CD14-positive monocyte (primary cell): ENCODE measurements around the gene ARL15. TPM values are rescaled to one million over a fixed set of nuclear protein-coding genes. Genes with fewer than 3 reads are reported as not detected.
A peak's percentile ranks its signal among the peaks of the same experiment; 100 is the strongest.

Source experiments
- DNase-seq, 3 donors: peaks; one replicate each; pipeline ENCODE4 v3.0.0-alpha.2; 2011 to 2022
- H2AFZ ChIP-seq: 2 replicates; pipeline ENCODE4 v1.6.0; 2012; ENCODE audit warnings: mild to moderate bottlenecking, low read depth, low read length, inconsistent platforms; ENCODE audit not compliant: insufficient read depth, poor library complexity, severe bottlenecking
- H3K27ac ChIP-seq, 2 donors: 1 replicate in 1 of 2; 2 replicates in 1 of 2; pipeline ENCODE4 v1.5.1; 2012 to 2013; ENCODE audit warnings: low read length in 2 of 2, control low read depth in 1 of 2, inconsistent platforms in 1 of 2, low read depth in 1 of 2, mild to moderate bottlenecking in 1 of 2
- H3K27me3 ChIP-seq, 2 donors: one replicate each; pipeline versions ENCODE4 v1.6.0 to v1.6.1; 2011 to 2013; ENCODE audit warnings: low read length in 2 of 2; ENCODE audit not compliant: control insufficient read depth in 2 of 2, insufficient read depth in 2 of 2
- H3K36me3 ChIP-seq, 2 donors: replicated peaks in 1 of 2; 1 replicate in 1 of 2; 2 replicates in 1 of 2; pipeline versions ENCODE4 v1.5.1 to v1.6.1; 2012 to 2013; ENCODE audit warnings: low read length in 2 of 2, control low read depth in 1 of 2, inconsistent platforms in 1 of 2, mild to moderate bottlenecking in 1 of 2; ENCODE audit not compliant: insufficient read depth in 2 of 2, control insufficient read depth in 1 of 2
- H3K4me1 ChIP-seq, 2 donors: 1 replicate in 1 of 2; 2 replicates in 1 of 2; pipeline versions ENCODE4 v1.5.1 to v1.6.1; 2012 to 2013; ENCODE audit warnings: low read length in 2 of 2, control low read depth in 1 of 2, inconsistent platforms in 1 of 2, mild to moderate bottlenecking in 1 of 2, moderate library complexity in 1 of 2; ENCODE audit not compliant: insufficient read depth in 2 of 2, control insufficient read depth in 1 of 2
- H3K4me2 ChIP-seq: replicated peaks from 2 replicates; pipeline ENCODE3; 2012; ENCODE audit warnings: low read length, moderate library complexity, mild to moderate bottlenecking; ENCODE audit not compliant: poor library complexity, severe bottlenecking; ENCODE audit errors: extremely low read depth
- H3K4me3 ChIP-seq, 3 experiments: fragments of 200-600 bp in 1 of 3; sonication (generic) in 1 of 3; replicated peaks in 1 of 3; 1 replicate in 2 of 3; 2 replicates in 1 of 3; pipeline ENCODE4 v1.5.1; 2011 to 2013; ENCODE audit warnings: low read length in 3 of 3, mild to moderate bottlenecking in 3 of 3, control low read depth in 2 of 3, low read depth in 2 of 3, inconsistent platforms in 1 of 3, moderate library complexity in 1 of 3
- H3K79me2 ChIP-seq: 2 replicates; pipeline ENCODE4 v1.6.0; 2012; ENCODE audit warnings: mild to moderate bottlenecking, control low read depth, inconsistent platforms, low read length, moderate library complexity; ENCODE audit not compliant: insufficient read depth
- H3K9ac ChIP-seq: 2 replicates; pipeline ENCODE4 v1.6.0; 2017; ENCODE audit warnings: low read length, mild to moderate bottlenecking; ENCODE audit not compliant: insufficient read depth, poor library complexity, severe bottlenecking
- H3K9me3 ChIP-seq, 2 donors: replicated peaks in 1 of 2; 1 replicate in 1 of 2; 2 replicates in 1 of 2; pipeline versions ENCODE4 v1.5.1 to v1.6.1; 2012 to 2013; ENCODE audit warnings: low read length in 2 of 2, control low read depth in 1 of 2; ENCODE audit not compliant: control insufficient read depth in 1 of 2, insufficient read depth in 1 of 2
- H4K20me1 ChIP-seq: 2 replicates; pipeline ENCODE4 v1.6.0; 2012; ENCODE audit warnings: mild to moderate bottlenecking, low read length, control low read depth, moderate library complexity; ENCODE audit not compliant: insufficient read depth
- H3K27ac Mint-ChIP-seq, 7 donors: one replicate each; pipeline ENCODE4 v1.8.0; 2020; ENCODE audit warnings: mild to moderate bottlenecking in 7 of 7, mixed read lengths in 7 of 7, moderate library complexity in 6 of 7, inconsistent platforms in 2 of 7
- H3K27me3 Mint-ChIP-seq, 3 donors: one replicate each; pipeline ENCODE4 v1.8.0; 2021 to 2022; ENCODE audit warnings: low read depth in 3 of 3, mild to moderate bottlenecking in 3 of 3, mixed read lengths in 3 of 3, moderate library complexity in 3 of 3, inconsistent platforms in 1 of 3
- H3K36me3 Mint-ChIP-seq, 2 donors: one replicate each; pipeline ENCODE4 v1.8.0; 2020; ENCODE audit warnings: mixed read lengths in 2 of 2, inconsistent platforms in 1 of 2, mild to moderate bottlenecking in 1 of 2
- H3K4me1 Mint-ChIP-seq: one replicate; pipeline ENCODE4 v1.8.0; 2020; ENCODE audit warnings: mild to moderate bottlenecking, mixed read lengths
- H3K4me3 Mint-ChIP-seq, 2 donors: one replicate each; pipeline ENCODE4 v1.8.0; 2020; ENCODE audit warnings: mild to moderate bottlenecking in 2 of 2, mixed read lengths in 2 of 2, moderate library complexity in 1 of 2
- H3K9me3 Mint-ChIP-seq, 7 donors: one replicate each; pipeline ENCODE4 v1.8.0; 2020 to 2022; ENCODE audit warnings: mixed read lengths in 7 of 7, mild to moderate bottlenecking in 6 of 7, moderate library complexity in 6 of 7, inconsistent platforms in 2 of 7
- CTCF ChIP-seq: fragments of 200-600 bp; IDR thresholded peaks from one replicate; pipeline ENCODE4 v1.8.0; 2022; ENCODE audit warnings: antibody characterized with exemption, mild to moderate bottlenecking
- WGBS: methylation state at CpG from one replicate; pipeline ENCODE4 v1.1.5; 2013; ENCODE audit warnings: missing lambda C conversion rate; ENCODE audit not compliant: insufficient coverage; 5-methylcytosine and 5-hydroxymethylcytosine counted together
- intact Hi-C, 2 donors: fragments of 100-400 bp; cut with micrococcal nuclease; formaldehyde crosslinking; loops; one replicate each; pipeline versions ENCODE4 v1.15.0 to v1.15.1; 2023
- polyA minus RNA-seq: library from RNA; depleted of rRNA, polyadenylated mRNA; stranded (reverse); fragments of >200 nt; gene quantifications from 2 replicates; pipeline ENCODE4 v1.2.3, GENCODE V29; 2012
- polyA plus RNA-seq, 3 donors: library from polyadenylated mRNA; depleted of rRNA in 1 of 3; unstranded in 2 of 3; stranded (reverse) in 1 of 3; fragments of 300-500 nt in 2 of 3; fragments of >200 nt in 1 of 3; fragmentation: Illumina TruSeq in 2 of 3; gene quantifications; 1 replicate in 2 of 3; 2 replicates in 1 of 3; pipeline ENCODE4 v1.2.3, GENCODE V29; 2012 to 2021
- total RNA-seq, 12 experiments: library from RNA in 1 of 12; stranded (reverse) in 1 of 12; fragments of 120-200 nt in 1 of 12; gene quantifications; one replicate each; pipeline ENCODE4 v1.2.4 and lab custom pipeline; 2013 to 2026; ENCODE audit warnings: mixed read lengths in 6 of 12, inconsistent platforms in 1 of 12

Gene ARL15
- 37.3 TPM for total RNA-seq (2013)
- polyA plus RNA-seq (10 to 100 TPM; 10.5 to 27.6 (median 18.0) TPM), polyA minus RNA-seq (35.0 and 38.2 TPM in 2 replicates), total RNA-seq (lab: John Stamatoyannopoulos, UW) (4.0 to 17.5 (median 12.5) reads per million in 11 experiments)

DNA sequence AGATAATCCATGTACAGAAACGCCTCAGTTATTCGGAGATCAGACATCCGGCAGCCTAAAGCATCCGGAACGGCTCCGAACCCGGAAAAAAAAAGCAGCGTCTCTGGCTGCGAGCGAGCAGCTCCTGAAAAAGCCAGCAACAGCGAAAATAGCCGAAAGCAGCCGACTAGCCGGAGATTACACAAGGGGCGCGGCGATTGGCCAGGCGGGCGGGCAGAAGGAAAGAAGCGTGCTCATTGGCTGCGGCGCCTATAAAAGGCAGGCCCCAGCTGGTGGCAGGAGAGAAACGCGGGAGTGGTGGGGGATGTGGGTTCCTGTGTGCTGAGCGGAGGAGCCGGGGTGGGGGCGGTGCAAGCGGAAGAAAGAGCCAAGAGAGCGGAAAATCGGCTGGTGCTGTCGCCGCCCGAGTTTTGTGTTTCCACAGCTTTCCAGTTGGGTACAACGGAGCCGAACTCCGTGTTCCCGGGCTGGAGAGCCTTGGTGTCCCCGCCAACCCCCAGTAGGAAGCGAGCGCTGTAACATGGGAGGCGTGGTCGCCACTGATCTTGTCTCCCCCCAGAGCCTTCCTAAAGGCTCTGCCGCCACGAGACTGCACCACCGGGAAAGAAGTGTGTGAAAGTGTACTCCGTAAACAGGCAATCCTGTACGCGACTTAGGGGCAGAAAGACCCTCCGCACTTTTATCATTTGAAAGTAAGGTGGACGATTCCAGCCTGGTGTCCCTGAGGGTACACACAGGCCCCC is at the start of gene ARL15:
TSS of gene ARL15 (minus strand) at position 141 of the 743 bp plus-strand sequence.
- Mint-ChIP-seq H3K27ac (peak within 1 kb of the TSS; percentile 92 to 96 (median 95)), H3K4me1 (peaks cover 43% of the 10 kb centered on the region), H3K4me3 (peak within 1 kb of the TSS; percentile 97 to 98), H3K27me3 (peaks cover 2 to 8% (median 8%) of the 10 kb centered on the region in 3 donors), H3K36me3 (peaks cover 0 to 10% of the 10 kb centered on the region in 2 donors), H3K9me3 (peaks cover 0 to 4% (median 0%) of the 10 kb centered on the region in 7 donors)
- no peaks in the 10 kb centered on the region for H3K36me3 ChIP-seq
- H3K27me3 ChIP-seq, result no peaks in the 10 kb centered on the region
- peaks cover 19 to 21% of the 10 kb centered on the region in 2 donors for H3K4me1 ChIP-seq
- under 1% methylated on average over 41 of the region's 50 CpGs for WGBS
- H3K79me2 ChIP-seq, result peaks cover 46% of the 10 kb centered on the region
- H3K4me3 ChIP-seq, result peak within 1 kb of the TSS; percentile 80 to 94 (median 85)
- no peaks in the 10 kb centered on the region for H3K9me3 ChIP-seq
- no peak for TF ChIP-seq CTCF
- H3K27ac ChIP-seq, result peak within 1 kb of the TSS; percentile 77 to 84
- peak within 1 kb of the TSS; percentile 99 for H3K4me2 ChIP-seq
- peak within 1 kb of the TSS; percentile 86 for H3K9ac ChIP-seq
- peak; percentile 96 to 97 (median 96) for DNase-seq
- intact Hi-C loops, result no loop called here
- peak within 1 kb of the TSS; percentile 92 for H2AFZ ChIP-seq
- peaks cover 21% of the 10 kb centered on the region for H4K20me1 ChIP-seq

DNA sequence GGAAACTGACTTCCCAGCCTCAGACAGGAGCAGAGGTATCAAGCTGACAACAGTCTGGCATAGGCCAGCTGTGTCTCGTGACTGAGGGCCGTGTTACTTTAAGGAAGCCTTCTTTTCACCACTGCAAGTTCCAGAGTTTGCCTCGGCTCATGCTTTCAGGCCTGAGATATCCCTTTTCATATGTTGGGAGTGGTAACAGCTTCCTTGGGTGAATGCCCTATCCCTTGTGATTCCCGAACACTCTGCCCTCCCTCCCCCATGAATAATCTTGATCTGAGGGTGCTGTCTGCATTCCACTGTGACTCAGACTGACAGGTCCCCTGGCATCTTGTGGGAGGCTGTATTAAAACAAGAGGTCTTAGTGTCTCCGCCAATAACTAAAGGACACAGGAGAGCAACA is 49.7 kb upstream of the ARL15 start:
- Histone ChIP-seq H3K4me2 (no peak overlapping the region), H3K4me1 (no peaks in the 10 kb centered on the region), H3K27ac (no peak overlapping the region), H3K79me2 (no peaks in the 10 kb centered on the region), H3K27me3 (no peaks in the 10 kb centered on the region), H3K9me3 (no peaks in the 10 kb centered on the region), H3K4me3 (no peak overlapping the region), H3K36me3 (no peaks in the 10 kb centered on the region), H3K9ac (no peak overlapping the region), H4K20me1 (no peaks in the 10 kb centered on the region), H2AFZ (no peak overlapping the region)
- WGBS, result no CpG with 5 or more reads among the region's 5 CpGs
- Mint-ChIP-seq H3K36me3 (no peaks in the 10 kb centered on the region), H3K27me3 (peaks cover 0 to 2% (median 2%) of the 10 kb centered on the region in 3 donors), H3K9me3 (peaks cover 1 to 7% (median 3%) of the 10 kb centered on the region in 7 donors), H3K4me1 (no peaks in the 10 kb centered on the region), H3K27ac (no peak overlapping the region), H3K4me3 (no peak overlapping the region)
- intact Hi-C loops, result no loop called here
- TF ChIP-seq CTCF, result no peak
- DNase-seq, result no peak
